ENCODE measurements around the gene SLC4A11.

GRCh38 chr20:3222635-3223600, 16.1 kb downstream of the SLC4A11 start:
- no peak for TF ChIP-seq CTCF (IDR thresholded peaks at IDR 0.05)
- TF ChIP-seq POLR2A (IDR thresholded peaks at IDR 0.05), result no peak
